ENCODE results near the gene GYPC. TPM values are rescaled to one million over a fixed set of nuclear protein-coding genes. Genes with fewer than 3 reads are reported as not detected.

The GYPC gene
- total RNA-seq, 1 experiment from 2014 or later, result 13.6 TPM

- H3K23me2 ChIP-seq (ENCODE audit: insufficient read length, low read depth, low read length, poor library complexity, severe bottlenecking), result no peaks in the 10 kb centered on the region
- H3K23ac ChIP-seq (ENCODE audit: insufficient read length, low read depth, low read length), result no peak overlapping the region
- no peak overlapping the region for H3K56ac ChIP-seq (ENCODE audit: insufficient read length, low read depth, low read length)
- H3K4me1 ChIP-seq (ENCODE audit: insufficient read depth, low read length), result no peaks in the 10 kb centered on the region
- no peak overlapping the region for H4K91ac ChIP-seq (ENCODE audit: insufficient read length, low read depth, low read length)
- WGBS (ENCODE audit: extremely low coverage, insufficient read length, low lambda C conversion rate), result no CpG with 5 or more reads among the region's 2 CpGs
- H2BK20ac ChIP-seq (ENCODE audit: low read depth, low read length, poor library complexity, severe bottlenecking), result no peak overlapping the region
- H3K27ac Mint-ChIP-seq, result no peak overlapping the region
- H2BK15ac ChIP-seq (ENCODE audit: low read depth, low read length), result no peak overlapping the region
- no peaks in the 10 kb centered on the region for H3K79me1 ChIP-seq (ENCODE audit: insufficient read depth, low read depth, low read length, poor library complexity, severe bottlenecking)
- H3K9ac ChIP-seq (ENCODE audit: extremely low read depth, insufficient read length, low read length), result no peak overlapping the region
- H3T11ph ChIP-seq (ENCODE audit: low read length), result no peak overlapping the region
- H3K36me3 Mint-ChIP-seq (ENCODE audit: insufficient read depth in 1 of 3, low read depth in 3 of 3), result peaks cover 0 to 5% (median 2%) of the 10 kb centered on the region in 3 experiments; a peak in 4 of 7 replicates
- no peak overlapping the region for H4K8ac ChIP-seq (replicated peaks; ENCODE audit: insufficient read length, low read depth, low read length)
- H3K9me3 ChIP-seq (ENCODE audit: control insufficient read depth, low read depth, low read length), result no peaks in the 10 kb centered on the region
- TF ChIP-seq CTCF (conservative IDR thresholded peaks at IDR 0.05), result no peak
- no peak for DNase-seq
- H2BK12ac ChIP-seq (ENCODE audit: insufficient read length, low read depth, low read length), result no peak overlapping the region
- H3K4ac ChIP-seq (ENCODE audit: low read depth, low read length), result no peak overlapping the region
- no peak overlapping the region for H2AFZ ChIP-seq (ENCODE audit: low read length)
- H3K18ac ChIP-seq (ENCODE audit: insufficient read length, low read depth, low read length), result no peak overlapping the region
- H3K27me3 ChIP-seq (ENCODE audit: insufficient read depth, low read length), result no peaks in the 10 kb centered on the region
- H3K27me3 Mint-ChIP-seq (ENCODE audit: low read depth), result no peaks in the 10 kb centered on the region; the same call in 1 of the 2 replicates
- peaks cover 6 to 8% of the 10 kb centered on the region in 2 experiments for H3K9me3 Mint-ChIP-seq
- 0 out of 2 replicates have a peak overlapping the region, but pooled peaks have one; percentile 29 for H3K14ac ChIP-seq (ENCODE audit: insufficient read depth, low read length)
- H3K4me1 Mint-ChIP-seq, result no peaks in the 10 kb centered on the region
- no peak overlapping the region for H3K4me2 ChIP-seq (ENCODE audit: insufficient read depth, insufficient read length, low read length)
- H4K20me1 ChIP-seq (ENCODE audit: control insufficient read depth, insufficient read depth, insufficient read length), result no peaks in the 10 kb centered on the region
- no peak overlapping the region for H2BK120ac ChIP-seq (ENCODE audit: low read depth, low read length, poor library complexity, severe bottlenecking)
- no peak overlapping the region for H2BK5ac ChIP-seq (ENCODE audit: insufficient read length, low read length)
- H3K79me2 ChIP-seq (ENCODE audit: insufficient read depth, low read length), result no peaks in the 10 kb centered on the region
- H4K5ac ChIP-seq (ENCODE audit: insufficient read length, low read depth, low read length), result no peak overlapping the region
- H3K4me3 Mint-ChIP-seq, result no peak overlapping the region
- no peak overlapping the region for H3K27ac ChIP-seq (ENCODE audit: insufficient read length, low read depth, low read length)
- no peak overlapping the region for H2AK5ac ChIP-seq (ENCODE audit: insufficient read length, low read length)
Observed at GRCh38 chr2:126720638-126721037, 64.7 kb downstream of the GYPC start.
